ENCODE results near the gene EPRS1.
"Not testable (repeated sequence)": the region's sequence is repeated elsewhere in the genome, so short reads cannot be mapped to it uniquely, and the experiment has no call there.

Gene EPRS1

DNA sequence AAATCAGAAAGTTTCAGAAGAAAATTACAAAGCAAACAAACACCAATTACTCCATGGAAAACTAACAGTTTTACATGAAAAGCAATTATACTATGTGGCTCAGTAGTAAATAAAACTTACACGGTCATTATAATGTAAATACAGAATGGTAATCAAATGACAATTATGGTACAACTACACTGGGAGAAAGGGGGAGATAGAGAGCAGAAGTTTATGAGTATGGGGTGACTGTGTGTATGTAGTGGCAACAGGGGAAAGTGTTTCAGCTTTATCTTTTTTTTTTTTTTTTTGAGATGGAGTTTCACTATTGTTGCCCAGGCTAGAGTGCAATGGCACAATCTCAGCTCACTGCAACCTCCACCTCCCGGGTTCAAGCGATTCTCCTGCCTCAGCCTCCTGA, 8.5 kb downstream of the EPRS1 start:
- not testable (repeated sequence) for FAIRE-seq

GRCh38 chr1:220032911-220033310, 13.4 kb downstream of the EPRS1 start:
- no peak for FAIRE-seq

GRCh38 chr1:220031287-220031686, 15.0 kb downstream of the EPRS1 start:
- no peak for FAIRE-seq

- FAIRE-seq: no peak
These were observed 17.9 kb downstream of the EPRS1 start for GRCh38 chr1:220028346-220028895.

DNA sequence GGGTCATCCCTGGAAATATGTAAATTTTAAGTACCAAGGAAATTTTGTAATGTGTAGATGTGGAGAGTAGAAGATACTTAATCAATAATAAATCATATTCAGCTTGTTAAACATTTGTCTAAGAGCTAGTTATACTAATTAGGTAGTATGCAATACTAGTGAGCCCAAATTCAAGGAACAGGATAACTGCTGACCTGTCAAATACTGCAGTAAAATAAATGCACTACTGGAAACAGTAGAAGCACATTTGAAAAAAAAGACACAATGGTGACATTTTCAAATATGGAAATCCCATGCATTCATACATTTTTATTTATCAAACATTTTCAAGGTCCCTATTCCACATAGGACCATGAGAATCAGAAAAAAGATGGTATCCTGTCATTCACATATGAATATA, 27.2 kb downstream of the EPRS1 start:
- no peak for FAIRE-seq

DNA sequence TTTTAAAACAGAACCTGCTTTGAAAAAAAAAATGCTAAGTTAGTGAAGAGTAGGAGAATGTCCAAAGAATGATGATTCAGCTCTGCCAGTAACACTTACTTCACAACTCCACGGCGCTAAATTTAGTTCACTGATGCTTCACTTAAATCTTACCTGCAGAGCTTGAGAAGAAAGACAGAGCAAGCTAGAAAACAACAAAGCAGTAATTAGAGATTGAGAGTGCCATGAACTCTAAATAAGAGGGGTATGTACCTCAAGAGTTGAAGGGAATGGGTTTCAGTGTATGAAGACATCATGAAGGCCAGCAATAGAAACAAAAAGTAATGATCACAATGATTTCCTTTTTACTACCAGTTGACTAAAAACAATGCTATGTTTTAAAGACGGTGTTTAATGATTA, 32.8 kb downstream of the EPRS1 start:
- FAIRE-seq: no peak

GRCh38 chr1:220012259-220012658, 34.0 kb downstream of the EPRS1 start:
- FAIRE-seq: peak; percentile 31

DNA sequence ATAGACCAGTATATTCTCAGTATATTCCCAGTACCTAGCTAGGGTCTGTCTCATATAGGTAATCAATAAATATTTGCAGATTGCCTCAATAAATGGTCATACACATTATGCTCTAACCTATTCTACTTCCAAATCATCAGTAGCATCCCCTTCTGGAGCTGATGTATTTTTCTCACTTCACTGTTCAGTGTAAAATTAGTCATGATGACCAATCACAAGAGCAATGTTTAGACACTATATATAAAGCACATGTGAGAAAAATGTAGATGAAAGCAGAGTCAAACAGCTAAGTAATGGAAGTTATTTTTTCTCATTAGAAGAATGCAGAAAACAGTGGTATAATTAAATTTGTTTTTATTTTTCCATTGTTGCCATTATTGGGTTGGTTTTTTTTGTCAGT, 34.7 kb downstream of the EPRS1 start:
- peak; percentile 49 for FAIRE-seq

GRCh38 chr1:220007438-220007837, 38.9 kb downstream of the EPRS1 start:
- FAIRE-seq: no peak

- FAIRE-seq: no peak
These were observed 40.8 kb downstream of the EPRS1 start for GRCh38 chr1:220005489-220005888.

GRCh38 chr1:220003610-220004299, 42.5 kb downstream of the EPRS1 start:
- FAIRE-seq: no peak

DNA sequence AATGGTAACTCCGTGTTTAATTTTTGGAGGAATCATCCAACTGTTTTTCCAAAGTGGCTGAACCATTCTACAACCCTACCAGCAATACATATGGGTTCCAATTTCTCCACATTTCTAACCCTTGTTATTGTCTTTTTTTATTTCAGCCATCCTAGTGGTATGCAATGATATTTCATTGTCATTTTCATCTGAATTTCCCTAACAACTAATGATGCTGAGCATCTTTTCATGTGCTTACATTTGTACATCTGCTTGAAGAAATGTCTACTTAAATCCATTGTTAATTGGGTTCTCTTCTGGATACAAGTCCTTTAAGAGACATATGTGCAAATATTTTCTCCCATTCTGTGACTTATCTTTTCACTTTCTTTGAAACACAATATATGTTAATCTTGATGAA, 43.3 kb downstream of the EPRS1 start:
- FAIRE-seq: peak; percentile 60

GRCh38 chr1:220001095-220001501, 45.2 kb downstream of the EPRS1 start:
- no peak for FAIRE-seq

DNA sequence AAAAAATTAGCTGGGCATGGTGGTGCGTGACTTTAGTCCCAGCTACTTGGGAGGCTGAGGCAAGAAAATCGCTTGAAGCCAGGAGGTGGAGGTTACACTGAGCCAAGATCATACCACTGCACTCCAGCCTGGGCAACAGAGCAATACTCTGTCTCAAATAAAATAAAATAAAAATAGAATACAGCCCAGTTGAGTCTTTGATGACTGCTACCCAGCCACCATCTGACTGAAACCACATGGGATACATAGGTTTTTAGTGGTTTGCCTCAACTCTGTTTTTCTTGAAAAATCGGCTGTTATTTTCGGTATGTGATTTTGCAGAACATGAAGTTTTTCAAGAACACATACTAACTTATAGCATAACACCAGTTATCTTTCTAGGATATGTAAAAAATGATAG, 46.5 kb downstream of the EPRS1 start:
- FAIRE-seq: no peak
